Activated CD4-positive, alpha-beta T cell treated with anti-CD3 and anti-CD28 coated beads for 1 hour (primary cell): ENCODE data around the gene ZNF574.

ENCODE experiments used
- DNase-seq: peaks from one replicate; pipeline ENCODE4 v3.0.0-alpha.2; 2020

ZNF574 gene

GRCh38 chr19:42129399-42130253, 53.7 kb downstream of the ZNF574 start:
- no peak for DNase-seq

GRCh38 chr19:42130254-42130573, 54.2 kb downstream of the ZNF574 start:
- DNase-seq = no peak
